K562 (cell line): ENCODE measurements around the gene ENPP7. TPM values are rescaled to one million over a fixed set of nuclear protein-coding genes. Genes with fewer than 3 reads are reported as not detected.

Source experiments
- ATAC-seq: fragments of 200-7000 bp; cut with Tn5 transposase; 3 replicates; pipeline ENCODE4 v1.9.1; 2020; ENCODE audit warnings: moderate library complexity
- BruUV-seq: library from RNA; stranded (reverse); fragments of 400-500 nt; replicated peaks from 2 replicates; lab custom pipeline; 2021; lab: Mats Ljungman, UMichigan
- CTCF ChIA-PET: fragments of 300-600 bp; formaldehyde crosslinking; extraction: SDS; loops from one replicate; lab custom pipeline; 2021; ENCODE audit warnings: low intra/inter-chr PET ratio; lab: Yijun Ruan, JAX
- POLR2A ChIA-PET: fragments of 300-600, 350-650 bp; sonication (Branson Sonifier 250); formaldehyde crosslinking; extraction: SDS; loops from one replicate; lab custom pipeline; 2021; ENCODE audit warnings: antibody characterized with exemption, inconsistent platforms; lab: Yijun Ruan, JAX
- DNase-seq, 4 experiments: peaks; one replicate each; pipeline versions ENCODE4 v3.0.0 to v3.0.0-alpha.2; 2011 to 2018; ENCODE audit warnings: low spot score in 3 of 4, mixed read lengths in 3 of 4; ENCODE audit errors: extremely low read depth in 1 of 4
- FAIRE-seq: peaks from 2 replicates; lab custom pipeline; 2011; peaks lifted over from hg19 to GRCh38; lab: Jason Lieb, UNC
- H2AFZ ChIP-seq: 2 replicates; pipeline ENCODE4 v1.6.0; 2011; ENCODE audit warnings: low read depth, low read length, control low read depth, inconsistent platforms
- H3K27ac ChIP-seq: fragments of 200-600 bp; 3 replicates; pipeline ENCODE4 v1.8.0; 2011; ENCODE audit warnings: low read depth, mild to moderate bottlenecking, control low read depth, inconsistent platforms, low read length, moderate library complexity, mixed read lengths; ENCODE audit errors: extremely low read depth
- H3K27me3 ChIP-seq, 2 experiments: fragments of 300-600 bp in 1 of 2; 2 replicates in 1 of 2; 3 replicates in 1 of 2; pipeline versions ENCODE4 v1.6.0 to v1.8.0; 2011; ENCODE audit warnings: inconsistent platforms in 2 of 2, low read length in 2 of 2, mild to moderate bottlenecking in 1 of 2, mixed read lengths in 1 of 2, moderate library complexity in 1 of 2; ENCODE audit not compliant: control insufficient read depth in 2 of 2, insufficient read depth in 2 of 2
- H3K36me3 ChIP-seq: fragments of 300-600 bp; 3 replicates; pipeline ENCODE4 v1.8.0; 2011; ENCODE audit warnings: mild to moderate bottlenecking, low read length, inconsistent platforms; ENCODE audit not compliant: control insufficient read depth, insufficient read depth
- H3K4me1 ChIP-seq, 2 experiments: fragments of 200-600 bp in 1 of 2; replicated peaks in 1 of 2; 2 replicates in 1 of 2; 3 replicates in 1 of 2; pipeline versions ENCODE4 v1.5.1 to v1.8.0; 2011; ENCODE audit warnings: inconsistent platforms in 2 of 2, low read length in 2 of 2, mild to moderate bottlenecking in 1 of 2, mixed read lengths in 1 of 2, moderate library complexity in 1 of 2; ENCODE audit not compliant: control insufficient read depth in 2 of 2, insufficient read depth in 2 of 2
- H3K4me2 ChIP-seq: 2 replicates; pipeline ENCODE4 v1.6.1; 2011; ENCODE audit warnings: low read length, control low read depth, inconsistent platforms, mixed read lengths; ENCODE audit not compliant: insufficient read depth
- H3K4me3 ChIP-seq: fragments of 200-600 bp; sonication (generic), shearing (Covaris generic); 2 replicates; pipeline ENCODE4 v1.5.1; 2016; ENCODE audit warnings: control low read depth, inconsistent platforms
- H3K79me2 ChIP-seq: fragments of 200-600 bp; 3 replicates; pipeline ENCODE4 v1.8.0; 2011; ENCODE audit warnings: low read length, inconsistent platforms; ENCODE audit not compliant: control insufficient read depth, insufficient read depth
- H3K9ac ChIP-seq, 2 experiments: 2 replicates each; pipeline versions ENCODE4 v1.6.0 to v1.6.1; 2011; ENCODE audit warnings: low read depth in 2 of 2, low read length in 2 of 2, control low read depth in 1 of 2, inconsistent platforms in 1 of 2, mild to moderate bottlenecking in 1 of 2, mixed read lengths in 1 of 2; ENCODE audit not compliant: insufficient read depth in 1 of 2
- H3K9me1 ChIP-seq: one replicate; pipeline ENCODE4 v1.6.0; 2011; ENCODE audit warnings: inconsistent platforms, mild to moderate bottlenecking, low read length, moderate library complexity; ENCODE audit not compliant: control insufficient read depth, insufficient read depth
- H3K9me3 ChIP-seq: replicated peaks from 2 replicates; pipeline ENCODE4 v1.5.1; 2011; ENCODE audit warnings: low read depth, low read length, inconsistent platforms; ENCODE audit not compliant: control insufficient read depth, insufficient read depth
- H4K20me1 ChIP-seq: replicated peaks from 2 replicates; pipeline ENCODE4 v1.6.1; 2011; ENCODE audit warnings: low read length, inconsistent platforms, mixed read lengths; ENCODE audit not compliant: control insufficient read depth, insufficient read depth
- AFF1 ChIP-seq, 2 experiments: fragments of 450-650 bp; IDR thresholded peaks; 2 replicates each; pipeline ENCODE4 v1.6.1; 2018; ENCODE audit warnings: mild to moderate bottlenecking in 2 of 2, low read depth in 1 of 2; ENCODE audit not compliant: partially characterized antibody in 2 of 2
- AFF4 ChIP-seq: sonication (generic); formaldehyde crosslinking; IDR thresholded peaks from 2 replicates; pipeline ENCODE4 v1.8.0; 2023; ENCODE audit warnings: mild to moderate bottlenecking, missing genetic modification reagents
- C11orf30 ChIP-seq: fragments of 450-650 bp; IDR thresholded peaks from 2 replicates; pipeline ENCODE4 v1.6.1; 2016; ENCODE audit warnings: low read depth, mild to moderate bottlenecking
- CBX1 ChIP-seq: sonication (generic); IDR thresholded peaks from 2 replicates; pipeline ENCODE4 v1.6.1; 2016; ENCODE audit warnings: antibody characterized with exemption, low read depth, mild to moderate bottlenecking
- CBX3 ChIP-seq, 2 experiments: IDR thresholded peaks; 1 replicate in 1 of 2; 2 replicates in 1 of 2; pipeline ENCODE4 v1.6.1; 2012; ENCODE audit warnings: inconsistent platforms in 2 of 2, low read length in 2 of 2, borderline replicate concordance in 1 of 2, control low read depth in 1 of 2
- GATAD2A ChIP-seq: fragments of 450-650 bp; IDR thresholded peaks from 2 replicates; pipeline ENCODE4 v1.6.1; 2017
- ILF3 ChIP-seq: fragments of 450-650 bp; IDR thresholded peaks from 2 replicates; pipeline ENCODE4 v1.6.1; 2018; ENCODE audit warnings: antibody characterized with exemption, mild to moderate bottlenecking, moderate library complexity, borderline replicate concordance
- NFE2L1 ChIP-seq: fragments of 450-650 bp; IDR thresholded peaks from 2 replicates; pipeline ENCODE4 v1.6.1; 2016; ENCODE audit warnings: missing genetic modification characterization, low read depth, mild to moderate bottlenecking, missing compliant biosample characterization, moderate library complexity, borderline replicate concordance
- SRSF1 ChIP-seq: fragments of 200-400 bp; formaldehyde crosslinking; IDR thresholded peaks from 2 replicates; pipeline ENCODE4 v1.6.1; 2017; ENCODE audit warnings: mild to moderate bottlenecking, low read depth, low read length, moderate library complexity
- THRA ChIP-seq: fragments of 450-650 bp; IDR thresholded peaks from 2 replicates; pipeline ENCODE4 v1.6.1; 2017; ENCODE audit warnings: mild to moderate bottlenecking, moderate library complexity
- ZNF75A ChIP-seq: fragments of 450-650 bp; formaldehyde crosslinking; IDR thresholded peaks from 2 replicates; pipeline ENCODE4 v1.4.0; 2020; ENCODE audit warnings: mild to moderate bottlenecking
- WGBS: fragments of 100-300 bp; shearing (Covaris generic); methylation state at CpG from one replicate; pipeline ENCODE4 v1.1.6; 2016; ENCODE audit warnings: low coverage, mixed read lengths; ENCODE audit not compliant: insufficient coverage; ENCODE audit errors: missing lambda C conversion rate; 5-methylcytosine and 5-hydroxymethylcytosine counted together
- in situ Hi-C: fragments of 300-500 bp; cut with MboI; formaldehyde crosslinking; loops from 4 replicates; pipeline ENCODE4 v1.15.0; 2018; ENCODE audit warnings: inconsistent platforms, mixed read lengths
- intact Hi-C: fragments of 100-400 bp; cut with micrococcal nuclease; formaldehyde crosslinking; loops from 2 replicates; pipeline ENCODE4 v1.14.2; 2022
- polyA plus RNA-seq, 8 experiments: library from polyadenylated mRNA; depleted of rRNA in 4 of 8; stranded (reverse) in 5 of 8; unstranded in 3 of 8; fragments of >200 nt; fragmentation: Nextera tagmentation in 2 of 8; fragmentation: Illumina TruSeq in 1 of 8; extraction: Ambion mirVana in 2 of 8; extraction: Trizol in 1 of 8; gene quantifications; 2 replicates each; pipeline versions ENCODE4 v1.2.1 to v1.2.3, GENCODE V29; 2011 to 2014; ENCODE audit warnings: inconsistent platforms in 1 of 8, missing spikeins in 1 of 8
- total RNA-seq, 7 experiments: library from RNA; depleted of rRNA in 6 of 7; stranded (reverse); fragments of >200 nt in 6 of 7; fragmentation: Illumina TruSeq in 2 of 7; extraction: Trizol in 2 of 7; gene quantifications; 2 replicates each; pipeline versions ENCODE4 v1.2.1 to v1.2.3, GENCODE V29; 2011 to 2021; ENCODE audit warnings: low replicate concordance in 1 of 7

Gene ENPP7
- total and polyA plus RNA-seq, 9 of the 15 experiments (the other 6 are each of a cell fraction or from before 2014, with no cell fraction given) = not detected

GRCh38 chr17:79750650-79751545 is 20.2 kb downstream of the ENPP7 start:
- Histone ChIP-seq H3K27me3 (no peaks in the 10 kb centered on the region; a peak in 1 of 5 replicates), H3K9me1 (no peaks in the 10 kb centered on the region), H2AFZ (0 out of 2 replicates have a peak overlapping the region, but pooled peaks have one; percentile 17), H4K20me1 (no peaks in the 10 kb centered on the region), H3K27ac (no peak overlapping the region), H3K4me3 (no peak overlapping the region), H3K9ac (no peak overlapping the region), H3K36me3 (no peaks in the 10 kb centered on the region), H3K9me3 (no peaks in the 10 kb centered on the region), H3K79me2 (no peaks in the 10 kb centered on the region), H3K4me1 (peaks cover 18 to 20% of the 10 kb centered on the region in 2 experiments), H3K4me2 (no peak overlapping the region)
- no peak for DNase-seq
- POLR2A ChIA-PET = interaction anchor here (1.5 kb wide), 1 partner anchor 26 kb away, joined by 3 read pairs; no protein-coding TSS in a partner anchor
- BruUV-seq = no TSS peak
- CTCF ChIA-PET = no interaction called here
- intact Hi-C loops (no loop called here), in situ Hi-C loops (no loop called here)
- ATAC-seq = 0 out of 3 replicates have a peak, but pooled peaks have one; percentile 14
- 31% methylated on average over 13 of the region's 13 CpGs for WGBS
- FAIRE-seq = peak; percentile 51
- 0 out of 2 replicates have a peak, but pooled peaks have one; percentile 26 for TF ChIP-seq ILF3
- no peak for TF ChIP-seq CBX1
- no peak for TF ChIP-seq ZNF75A (CRISPR knock-in tag)
- TF ChIP-seq GATAD2A = no peak
- TF ChIP-seq THRA = no peak
- TF ChIP-seq AFF4 (CRISPR knock-in tag) = no peak
- TF ChIP-seq CBX3 (IDR thresholded peaks at IDR 0.05; ENCODE audit: borderline replicate concordance in 1 of 2, low read length in 2 of 2) = no peak
- TF ChIP-seq SRSF1 = no peak
- peak; percentile 85 for TF ChIP-seq NFE2L1 (tag)
- no peak for TF ChIP-seq AFF1 (IDR thresholded peaks at IDR 0.05; ENCODE audit: low read depth in 1 of 2, partially characterized antibody in 2 of 2)
- TF ChIP-seq C11orf30 = peak; percentile 95
